MCF 10A (cell line): ENCODE data around the gene COG2. TPM values are rescaled to one million over a fixed set of nuclear protein-coding genes. Genes with fewer than 3 reads are reported as not detected.

ENCODE experiments used
- BruUV-seq: library from RNA; stranded (reverse); fragments of 400-500 nt; replicated peaks from 2 replicates; lab custom pipeline; 2021; lab: Mats Ljungman, UMichigan
- CTCF ChIA-PET: fragments of 300-600 bp; sonication (Branson Sonifier 250); formaldehyde crosslinking; extraction: SDS; loops from one replicate; lab custom pipeline; 2021; ENCODE audit warnings: antibody characterized with exemption, inconsistent platforms; lab: Yijun Ruan, JAX
- POLR2A ChIA-PET: fragments of 300-600, 350-650 bp; sonication (Branson Sonifier 250); formaldehyde crosslinking; extraction: SDS; loops from one replicate; lab custom pipeline; 2020; ENCODE audit warnings: antibody characterized with exemption, inconsistent platforms; lab: Yijun Ruan, JAX
- DNase-seq: peaks from one replicate; pipeline ENCODE4 v3.0.0-alpha.2; 2018; ENCODE audit not compliant: unreplicated experiment
- H3K27ac Mint-ChIP-seq: one replicate; pipeline ENCODE4 v1.8.0; 2022; ENCODE audit warnings: mild to moderate bottlenecking, low read depth, mixed read lengths; ENCODE audit not compliant: unreplicated experiment
- H3K27me3 Mint-ChIP-seq: one replicate; pipeline ENCODE4 v1.8.0; 2022; ENCODE audit warnings: mixed read lengths; ENCODE audit not compliant: insufficient read depth, unreplicated experiment
- H3K36me3 Mint-ChIP-seq: one replicate; pipeline ENCODE4 v1.8.0; 2022; ENCODE audit warnings: mild to moderate bottlenecking, moderate library complexity, mixed read lengths; ENCODE audit not compliant: insufficient read depth, unreplicated experiment
- H3K4me1 Mint-ChIP-seq: one replicate; pipeline ENCODE4 v1.8.0; 2022; ENCODE audit warnings: mixed read lengths; ENCODE audit not compliant: insufficient read depth, unreplicated experiment
- H3K4me3 Mint-ChIP-seq: one replicate; pipeline ENCODE4 v1.8.0; 2022; ENCODE audit warnings: mild to moderate bottlenecking, moderate library complexity, mixed read lengths; ENCODE audit not compliant: unreplicated experiment
- H3K9me3 Mint-ChIP-seq: one replicate; pipeline ENCODE4 v1.8.0; 2022; ENCODE audit warnings: mixed read lengths; ENCODE audit not compliant: unreplicated experiment
- CTCF ChIP-seq: fragments of 200-600 bp; IDR thresholded peaks from one replicate; pipeline ENCODE4 v1.8.0; 2022; ENCODE audit warnings: antibody characterized with exemption, mild to moderate bottlenecking; ENCODE audit not compliant: unreplicated experiment
- intact Hi-C: fragments of 100-400 bp; cut with micrococcal nuclease; formaldehyde crosslinking; loops from 2 replicates; pipeline ENCODE4 v1.14.1; 2022
- total RNA-seq: library from RNA; stranded (reverse); gene quantifications from 2 replicates; pipeline ENCODE4 v1.2.3, GENCODE V29; 2022

The COG2 gene
- total RNA-seq, 1 experiment from 2014 or later = 46.7 TPM

- Mint-ChIP-seq H3K4me3 (no peak overlapping the region), H3K9me3 (peaks cover 8% of the 10 kb centered on the region), H3K27me3 (peaks cover 29% of the 10 kb centered on the region), H3K27ac (no peak overlapping the region), H3K36me3 (no peaks in the 10 kb centered on the region), H3K4me1 (no peaks in the 10 kb centered on the region)
- POLR2A ChIA-PET = interaction anchor here (1.9 to 2.8 kb wide), 2 partner anchors 11 to 22 kb away, joined by 6 to 9 read pairs; no protein-coding TSS in a partner anchor
- TF ChIP-seq CTCF = no peak
- DNase-seq = no peak
- BruUV-seq = no TSS peak
- intact Hi-C loops = no loop called here
- CTCF ChIA-PET = interaction anchor here (0.7 to 0.9 kb wide), 3 partner anchors 9 to 112 kb away, joined by 3 read pairs; no protein-coding TSS in a partner anchor
These were observed 20.8 kb upstream of the COG2 start for GRCh38 chr1:230621324-230622030.

- intact Hi-C loops = no loop called here
- H3K27me3 Mint-ChIP-seq = peaks cover 29% of the 10 kb centered on the region
- POLR2A ChIA-PET = interaction anchor here (0.7 to 2.8 kb wide), 2 partner anchors 21 to 438 kb away, joined by 3 to 9 read pairs; no protein-coding TSS in a partner anchor
- H3K36me3 Mint-ChIP-seq = no peaks in the 10 kb centered on the region
- no peak for TF ChIP-seq CTCF
- no peak for DNase-seq
- no TSS peak for BruUV-seq
- H3K27ac Mint-ChIP-seq = no peak overlapping the region
- CTCF ChIA-PET = interaction anchor here (0.7 kb wide), 1 partner anchor 113 kb away, joined by 3 read pairs; no protein-coding TSS in a partner anchor
- no peaks in the 10 kb centered on the region for H3K4me1 Mint-ChIP-seq
- no peak overlapping the region for H3K4me3 Mint-ChIP-seq
- H3K9me3 Mint-ChIP-seq = peaks cover 8% of the 10 kb centered on the region
These were observed 20.1 kb upstream of the COG2 start for GRCh38 chr1:230622151-230622550.

GRCh38 chr1:230624097-230624713, 18.1 kb upstream of the COG2 start:
- Mint-ChIP-seq H3K4me1 (peaks cover 4% of the 10 kb centered on the region), H3K27ac (no peak overlapping the region), H3K27me3 (peaks cover 11% of the 10 kb centered on the region), H3K36me3 (no peaks in the 10 kb centered on the region), H3K9me3 (peaks cover 6% of the 10 kb centered on the region), H3K4me3 (no peak overlapping the region)
- no peak for TF ChIP-seq CTCF
- BruUV-seq = no TSS peak
- ChIA-PET POLR2A (interaction anchor here (1.3 kb wide), 1 partner anchor 9 kb away, joined by 3 read pairs; no protein-coding TSS in a partner anchor), CTCF (interaction anchor here (0.6 to 1.3 kb wide), 4 partner anchors 17 to 269 kb away, joined by 3 read pairs; no protein-coding TSS in a partner anchor)
- no peak for DNase-seq
- intact Hi-C loops = no loop called here

- Mint-ChIP-seq H3K27me3 (no peaks in the 10 kb centered on the region), H3K36me3 (no peaks in the 10 kb centered on the region), H3K27ac (no peak overlapping the region), H3K4me1 (peaks cover 4% of the 10 kb centered on the region), H3K4me3 (no peak overlapping the region), H3K9me3 (no peaks in the 10 kb centered on the region)
- no TSS peak for BruUV-seq
- no peak for TF ChIP-seq CTCF
- CTCF ChIA-PET = interaction anchor here (0.5 to 0.6 kb wide), 4 partner anchors 74 to 298 kb away, joined by 4 to 5 read pairs (median 4); no protein-coding TSS in a partner anchor
- POLR2A ChIA-PET = interaction anchor here (0.6 to 1.0 kb wide), 2 partner anchors 22 to 123 kb away, joined by 3 to 5 read pairs; no protein-coding TSS in a partner anchor
- peak; percentile 25 for DNase-seq
- intact Hi-C loops = no loop called here
These were observed 16.0 kb upstream of the COG2 start for GRCh38 chr1:230626232-230626631.
